ENCODE measurements around the gene SPINK14.

Gene SPINK14, protein sequence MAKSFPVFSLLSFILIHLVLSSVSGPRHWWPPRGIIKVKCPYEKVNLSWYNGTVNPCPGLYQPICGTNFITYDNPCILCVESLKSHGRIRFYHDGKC

DNA sequence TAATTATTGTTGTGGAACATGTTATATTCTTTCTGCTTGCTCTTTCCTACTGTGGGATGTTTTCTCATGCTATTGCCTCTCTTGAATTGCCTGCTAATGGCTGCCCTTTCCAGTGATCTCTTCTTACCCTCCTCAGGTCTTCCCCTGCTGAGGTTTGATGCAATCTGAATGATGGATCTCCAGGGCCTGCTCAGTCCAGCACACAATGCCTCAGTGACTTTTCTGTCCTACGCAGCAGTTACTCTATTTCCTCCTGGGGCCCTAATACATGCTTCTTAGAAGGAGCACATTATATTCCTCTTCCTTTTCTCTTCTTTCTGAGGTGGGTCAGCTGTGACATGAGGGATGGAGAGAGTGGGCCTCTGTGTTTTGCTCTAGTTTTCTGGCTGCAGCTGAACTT lies at the start of gene SPINK14:
SPINK14 (plus strand) TSS at position 301 of the 400 bp plus-strand sequence. CDS start 1,187 bp downstream, outside the sequence.
- peaks cover 4% of the 10 kb centered on the region for H3K4me1 ChIP-seq (ENCODE audit: control insufficient read depth, insufficient read depth, low read length)
- H3K4me3 ChIP-seq (ENCODE audit: low read length): no peak within 1 kb of the TSS
- no peak within 1 kb of the TSS for H3K9ac ChIP-seq (ENCODE audit: low read length)
- H3K9me3 ChIP-seq (ENCODE audit: control insufficient read depth, low read length): no peaks in the 10 kb centered on the region
- no peaks in the 10 kb centered on the region for H3K36me3 ChIP-seq (ENCODE audit: control insufficient read depth, insufficient read depth, low read length)
- H3K27me3 ChIP-seq (ENCODE audit: control insufficient read depth, insufficient read depth, low read length): no peaks in the 10 kb centered on the region

DNA sequence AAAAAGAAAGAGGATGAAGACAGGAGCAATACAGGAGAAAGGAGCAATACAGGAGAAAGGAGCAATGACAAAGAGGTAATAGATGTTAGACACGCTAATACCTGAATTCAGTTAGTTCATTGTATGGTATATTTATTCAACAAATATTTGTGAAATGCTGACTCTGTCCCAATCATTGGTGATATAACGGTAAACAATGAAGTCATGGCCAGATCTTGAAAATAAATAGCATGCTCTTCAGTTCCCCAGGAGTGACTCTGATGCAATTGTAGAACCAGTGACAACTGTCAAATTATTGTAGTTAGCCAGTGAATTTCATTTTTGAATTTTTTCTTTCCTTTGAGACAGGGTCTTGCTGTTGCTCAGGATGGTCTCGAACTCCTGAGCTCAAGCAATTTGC lies 48.0 kb upstream of the SPINK14 start:
- Histone ChIP-seq H3K4me1 (ENCODE audit: control insufficient read depth, insufficient read depth, low read length) (no peaks in the 10 kb centered on the region), H3K27me3 (ENCODE audit: control insufficient read depth, insufficient read depth, low read length) (no peaks in the 10 kb centered on the region), H3K4me3 (ENCODE audit: low read length) (no peak overlapping the region), H3K9ac (ENCODE audit: low read length) (no peak overlapping the region), H3K36me3 (ENCODE audit: control insufficient read depth, insufficient read depth, low read length) (no peaks in the 10 kb centered on the region), H3K9me3 (ENCODE audit: control insufficient read depth, low read length) (no peaks in the 10 kb centered on the region)

DNA sequence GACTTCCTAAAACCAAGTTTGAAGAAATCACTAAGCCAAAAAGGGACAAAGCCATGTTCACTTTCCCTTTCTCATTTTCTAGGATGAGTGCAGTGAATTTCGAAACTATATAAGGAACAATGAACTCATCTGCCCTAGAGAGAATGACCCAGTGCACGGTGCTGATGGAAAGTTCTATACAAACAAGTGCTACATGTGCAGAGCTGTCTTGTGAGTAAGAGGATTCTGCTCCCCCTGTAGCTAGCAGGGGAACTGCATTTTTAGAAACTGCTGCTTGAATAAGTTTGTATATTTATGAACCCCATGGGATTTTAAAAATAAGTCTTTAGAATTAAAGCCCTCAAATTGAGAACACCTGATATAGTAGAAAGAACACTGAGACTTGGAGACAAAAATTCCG lies 42.7 kb upstream of the SPINK14 start:
- H3K9ac ChIP-seq (ENCODE audit: low read length): no peak overlapping the region
- H3K9me3 ChIP-seq (ENCODE audit: control insufficient read depth, low read length): no peaks in the 10 kb centered on the region
- no peak overlapping the region for H3K4me3 ChIP-seq (ENCODE audit: low read length)

DNA sequence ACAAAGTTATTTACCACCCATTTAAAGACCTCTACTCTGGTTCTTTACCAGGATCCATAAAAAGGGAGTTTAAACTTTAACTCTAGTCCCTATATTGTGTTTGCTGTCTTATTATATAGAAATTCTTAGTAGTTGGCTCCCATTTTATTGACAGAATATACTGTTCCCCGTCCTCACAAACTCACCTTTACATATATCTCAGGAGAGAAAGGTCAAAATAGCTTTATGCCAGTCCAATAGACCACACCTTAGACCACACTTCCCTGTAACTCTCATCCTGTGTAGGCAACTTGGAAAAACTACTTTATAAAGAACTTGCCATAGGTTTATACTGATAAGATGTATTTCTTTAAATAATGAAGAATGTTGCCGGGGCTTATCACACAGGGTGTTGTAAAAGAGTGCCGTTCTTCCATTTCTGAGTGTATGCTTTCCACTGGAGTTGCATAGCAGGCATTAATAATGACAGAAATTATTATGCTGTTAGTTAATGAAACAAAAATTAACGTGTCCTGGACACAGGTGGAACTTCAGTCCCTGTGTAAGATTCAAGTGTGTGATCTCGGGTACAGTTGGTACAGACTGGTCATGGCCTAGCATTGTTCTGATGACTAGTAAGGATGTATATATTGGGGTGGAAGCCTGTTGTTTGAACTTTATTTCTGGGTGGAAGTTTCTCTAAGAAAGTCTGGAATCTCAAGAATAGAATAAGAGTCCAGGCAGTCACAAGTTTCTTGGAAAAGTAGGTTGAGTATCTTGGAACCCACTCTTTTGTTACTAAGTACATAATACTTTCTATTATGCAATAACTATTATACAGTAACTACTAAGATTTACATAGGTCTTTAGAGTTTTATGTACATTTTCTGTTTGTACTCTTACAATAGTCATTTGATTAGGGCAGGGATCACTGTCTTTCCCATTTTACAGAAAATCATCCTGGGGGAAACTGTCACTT lies 33.0 kb upstream of the SPINK14 start:
- no peak overlapping the region for H3K4me3 ChIP-seq (ENCODE audit: low read length)
- H3K4me1 ChIP-seq (ENCODE audit: control insufficient read depth, insufficient read depth, low read length): peaks cover 13% of the 10 kb centered on the region
- H3K27me3 ChIP-seq (ENCODE audit: control insufficient read depth, insufficient read depth, low read length): no peaks in the 10 kb centered on the region
- H3K9ac ChIP-seq (ENCODE audit: low read length): no peak overlapping the region
- no peaks in the 10 kb centered on the region for H3K36me3 ChIP-seq (ENCODE audit: control insufficient read depth, insufficient read depth, low read length)
- no peaks in the 10 kb centered on the region for H3K9me3 ChIP-seq (ENCODE audit: control insufficient read depth, low read length)

More for the DNA sequence above, 42.7 kb upstream of the SPINK14 start:
- Histone ChIP-seq H3K36me3 (ENCODE audit: control insufficient read depth, insufficient read depth, low read length) (no peaks in the 10 kb centered on the region), H3K4me1 (ENCODE audit: control insufficient read depth, insufficient read depth, low read length) (no peaks in the 10 kb centered on the region), H3K27me3 (ENCODE audit: control insufficient read depth, insufficient read depth, low read length) (no peaks in the 10 kb centered on the region)

DNA sequence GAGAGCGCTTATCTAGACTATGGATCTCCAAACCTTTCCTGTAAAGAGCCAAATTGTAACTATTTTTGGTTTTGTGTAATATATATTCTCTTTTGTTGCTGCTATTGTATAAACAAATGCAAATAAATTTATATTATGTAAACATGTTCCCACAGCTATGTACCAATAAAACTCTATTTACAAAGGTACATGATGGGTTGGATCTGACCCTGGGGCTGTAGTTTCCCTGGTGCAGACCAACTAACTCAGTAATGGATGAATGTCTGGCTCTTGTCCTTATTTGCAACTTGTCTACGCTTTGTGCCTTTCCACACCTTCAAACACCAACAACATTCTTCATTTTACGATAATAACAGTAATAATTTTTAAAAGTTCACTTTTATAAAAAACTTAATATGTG lies 27.5 kb upstream of the SPINK14 start:
- Histone ChIP-seq H3K9ac (ENCODE audit: low read length) (no peak overlapping the region), H3K36me3 (ENCODE audit: control insufficient read depth, insufficient read depth, low read length) (no peaks in the 10 kb centered on the region), H3K27me3 (ENCODE audit: control insufficient read depth, insufficient read depth, low read length) (no peaks in the 10 kb centered on the region), H3K4me3 (ENCODE audit: low read length) (no peak overlapping the region), H3K4me1 (ENCODE audit: control insufficient read depth, insufficient read depth, low read length) (peaks cover 11% of the 10 kb centered on the region), H3K9me3 (ENCODE audit: control insufficient read depth, low read length) (no peaks in the 10 kb centered on the region)

DNA sequence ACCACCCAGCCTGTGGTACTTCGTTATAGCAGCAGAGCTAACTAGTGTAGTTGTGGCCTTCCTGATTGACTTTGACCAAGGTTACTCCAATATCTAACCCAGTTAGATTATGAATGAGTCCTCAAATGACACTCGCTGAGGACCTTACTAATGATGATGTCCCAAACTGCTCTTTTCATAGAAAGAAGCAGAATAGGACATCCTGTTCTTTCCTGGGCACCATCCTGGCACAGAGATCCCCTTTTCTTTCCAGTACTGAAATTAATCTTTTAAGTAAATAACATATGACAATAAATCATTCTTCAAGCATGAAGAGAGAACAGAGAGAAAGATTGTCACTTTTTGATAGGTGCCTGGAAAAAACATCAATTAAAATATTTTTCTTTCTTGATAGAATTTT lies 26.7 kb upstream of the SPINK14 start:
- H3K9ac ChIP-seq (ENCODE audit: low read length): no peak overlapping the region
- H3K4me3 ChIP-seq (ENCODE audit: low read length): no peak overlapping the region
- H3K36me3 ChIP-seq (ENCODE audit: control insufficient read depth, insufficient read depth, low read length): no peaks in the 10 kb centered on the region
- H3K9me3 ChIP-seq (ENCODE audit: control insufficient read depth, low read length): no peaks in the 10 kb centered on the region
- peaks cover 18% of the 10 kb centered on the region for H3K4me1 ChIP-seq (ENCODE audit: control insufficient read depth, insufficient read depth, low read length)
- H3K27me3 ChIP-seq (ENCODE audit: control insufficient read depth, insufficient read depth, low read length): no peaks in the 10 kb centered on the region

DNA sequence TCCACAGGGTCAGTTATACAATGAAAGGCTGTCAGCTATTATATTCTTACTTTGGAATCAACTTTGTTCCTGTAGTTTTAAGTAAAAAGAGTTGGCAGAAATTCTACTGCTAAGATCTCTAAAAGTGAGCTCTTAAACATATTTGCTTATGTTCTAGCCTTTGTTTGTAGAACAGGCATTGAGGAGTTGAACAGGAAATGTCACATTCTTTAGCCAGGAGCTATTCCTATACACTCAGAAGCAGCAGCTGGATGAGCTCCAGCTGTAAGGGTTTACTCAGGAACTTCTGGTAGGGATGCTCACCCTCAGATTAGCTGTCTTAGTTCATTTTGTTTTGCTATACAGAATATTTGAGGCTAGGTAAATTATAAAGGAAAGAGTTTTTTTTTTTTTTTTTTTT lies 22.4 kb upstream of the SPINK14 start:
- Histone ChIP-seq H3K27me3 (ENCODE audit: control insufficient read depth, insufficient read depth, low read length) (no peaks in the 10 kb centered on the region), H3K4me3 (ENCODE audit: low read length) (no peak overlapping the region), H3K36me3 (ENCODE audit: control insufficient read depth, insufficient read depth, low read length) (no peaks in the 10 kb centered on the region), H3K9me3 (ENCODE audit: control insufficient read depth, low read length) (no peaks in the 10 kb centered on the region), H3K9ac (ENCODE audit: low read length) (no peak overlapping the region), H3K4me1 (ENCODE audit: control insufficient read depth, insufficient read depth, low read length) (peaks cover 33% of the 10 kb centered on the region)

DNA sequence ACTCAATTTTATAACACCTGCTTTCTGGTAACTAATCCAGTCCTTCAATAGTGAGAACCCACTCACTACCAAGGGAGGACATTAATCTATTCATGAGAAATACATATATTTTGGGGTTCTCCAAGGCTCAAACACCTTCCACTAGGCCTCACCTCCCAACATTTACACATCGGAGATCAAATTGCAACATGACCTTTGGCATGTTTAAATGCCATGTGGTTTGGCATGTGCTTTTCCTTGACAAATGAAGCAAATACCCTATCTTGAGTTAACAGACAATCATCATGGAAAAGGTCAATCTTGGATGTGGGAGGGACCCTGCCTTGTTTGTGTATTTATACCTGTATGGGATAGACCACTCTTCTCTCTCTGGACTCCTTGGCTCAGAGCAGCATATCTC lies 21.9 kb upstream of the SPINK14 start:
- no peaks in the 10 kb centered on the region for H3K9me3 ChIP-seq (ENCODE audit: control insufficient read depth, low read length)
- peaks cover 33% of the 10 kb centered on the region for H3K4me1 ChIP-seq (ENCODE audit: control insufficient read depth, insufficient read depth, low read length)
- no peaks in the 10 kb centered on the region for H3K27me3 ChIP-seq (ENCODE audit: control insufficient read depth, insufficient read depth, low read length)
- H3K36me3 ChIP-seq (ENCODE audit: control insufficient read depth, insufficient read depth, low read length): no peaks in the 10 kb centered on the region
- no peak overlapping the region for H3K4me3 ChIP-seq (ENCODE audit: low read length)
- H3K9ac ChIP-seq (ENCODE audit: low read length): no peak overlapping the region

DNA sequence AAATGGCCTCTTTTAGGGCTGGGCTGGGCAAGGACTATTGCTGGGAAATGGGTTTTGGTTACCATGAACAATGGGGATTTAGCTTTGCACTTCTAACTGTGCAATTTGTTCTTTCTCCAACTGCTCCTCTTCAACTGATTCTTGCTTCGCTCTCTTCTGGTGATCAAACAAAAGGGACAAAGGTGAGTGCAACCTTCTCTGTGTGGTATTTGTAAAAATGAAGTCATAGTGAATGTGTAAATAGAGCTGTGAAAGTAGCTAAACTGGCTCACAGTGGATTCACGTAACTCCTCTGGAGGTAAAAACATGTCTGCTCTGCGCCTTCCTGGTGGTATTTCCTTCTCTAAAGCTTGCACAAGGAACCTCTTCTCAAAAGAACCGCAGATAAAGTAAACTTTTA lies 20.9 kb upstream of the SPINK14 start:
- Histone ChIP-seq H3K9ac (ENCODE audit: low read length) (peak overlapping the region; percentile 61), H3K4me3 (ENCODE audit: low read length) (peak overlapping the region; percentile 12), H3K27me3 (ENCODE audit: control insufficient read depth, insufficient read depth, low read length) (no peaks in the 10 kb centered on the region), H3K4me1 (ENCODE audit: control insufficient read depth, insufficient read depth, low read length) (peaks cover 33% of the 10 kb centered on the region), H3K36me3 (ENCODE audit: control insufficient read depth, insufficient read depth, low read length) (no peaks in the 10 kb centered on the region), H3K9me3 (ENCODE audit: control insufficient read depth, low read length) (no peaks in the 10 kb centered on the region)

DNA sequence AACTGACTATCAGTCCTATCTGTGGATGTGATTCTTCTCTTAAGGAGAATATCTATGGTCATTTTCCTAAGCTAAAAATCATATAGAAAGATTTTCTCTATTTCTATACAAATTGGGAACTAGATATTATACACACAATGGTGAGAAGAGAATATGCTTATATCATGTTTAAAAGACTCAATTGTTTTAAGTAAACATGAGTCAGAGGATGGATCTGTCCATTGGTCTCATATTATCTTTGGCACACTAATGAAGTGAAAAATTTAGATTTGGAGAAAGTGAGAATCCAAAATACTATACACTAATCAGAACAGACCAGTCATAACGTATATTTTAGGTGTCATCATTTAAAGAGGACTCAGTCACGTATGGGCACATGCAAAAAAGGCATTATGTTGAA lies 16.5 kb upstream of the SPINK14 start:
- Histone ChIP-seq H3K9me3 (ENCODE audit: control insufficient read depth, low read length) (no peaks in the 10 kb centered on the region), H3K27me3 (ENCODE audit: control insufficient read depth, insufficient read depth, low read length) (no peaks in the 10 kb centered on the region), H3K4me1 (ENCODE audit: control insufficient read depth, insufficient read depth, low read length) (peaks cover 12% of the 10 kb centered on the region), H3K4me3 (ENCODE audit: low read length) (no peak overlapping the region), H3K9ac (ENCODE audit: low read length) (no peak overlapping the region), H3K36me3 (ENCODE audit: control insufficient read depth, insufficient read depth, low read length) (no peaks in the 10 kb centered on the region)

DNA sequence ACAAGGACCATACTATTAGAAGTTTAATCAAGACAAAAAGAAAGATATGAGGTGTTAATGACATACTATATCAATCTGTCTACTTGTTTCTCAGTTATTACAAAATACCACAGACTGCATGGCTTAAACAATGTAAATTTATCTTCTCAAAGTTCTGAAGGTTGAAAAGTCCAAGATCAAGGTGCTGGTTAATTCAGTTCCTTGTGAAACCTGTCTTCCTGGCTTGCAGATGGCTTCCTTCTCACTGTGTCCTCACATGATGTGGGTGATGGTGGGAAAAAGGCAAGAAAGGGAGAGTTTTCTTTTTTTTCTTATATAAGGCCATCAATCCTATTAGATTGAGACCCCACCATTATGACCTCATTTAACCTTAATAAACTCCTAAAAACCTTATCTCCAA lies 15.6 kb upstream of the SPINK14 start:
- H3K36me3 ChIP-seq (ENCODE audit: control insufficient read depth, insufficient read depth, low read length): no peaks in the 10 kb centered on the region
- H3K4me3 ChIP-seq (ENCODE audit: low read length): no peak overlapping the region
- no peak overlapping the region for H3K9ac ChIP-seq (ENCODE audit: low read length)
- H3K9me3 ChIP-seq (ENCODE audit: control insufficient read depth, low read length): no peaks in the 10 kb centered on the region
- H3K4me1 ChIP-seq (ENCODE audit: control insufficient read depth, insufficient read depth, low read length): peaks cover 5% of the 10 kb centered on the region
- no peaks in the 10 kb centered on the region for H3K27me3 ChIP-seq (ENCODE audit: control insufficient read depth, insufficient read depth, low read length)

DNA sequence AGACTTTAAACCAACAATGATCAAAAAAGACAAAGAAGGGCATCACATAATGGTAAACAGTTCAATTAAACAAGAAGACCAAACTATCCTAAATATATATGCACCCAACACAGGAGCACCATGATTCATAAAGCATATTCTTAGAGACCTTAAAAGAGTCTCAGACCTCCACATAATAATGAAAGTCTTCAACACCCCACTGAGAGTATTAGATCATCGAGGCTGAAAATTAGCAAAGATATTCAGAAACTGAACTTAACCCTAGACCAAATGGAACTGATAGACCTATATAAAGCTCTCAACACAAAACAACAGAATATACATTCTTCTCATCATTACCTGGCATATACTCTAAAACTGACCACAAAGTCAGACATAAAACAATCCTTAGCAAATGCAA lies 11.7 kb upstream of the SPINK14 start:
- H3K9me3 ChIP-seq (ENCODE audit: control insufficient read depth, low read length): no peaks in the 10 kb centered on the region
- H3K4me1 ChIP-seq (ENCODE audit: control insufficient read depth, insufficient read depth, low read length): no peaks in the 10 kb centered on the region
- H3K4me3 ChIP-seq (ENCODE audit: low read length): no peak overlapping the region
- H3K27me3 ChIP-seq (ENCODE audit: control insufficient read depth, insufficient read depth, low read length): no peaks in the 10 kb centered on the region
- H3K36me3 ChIP-seq (ENCODE audit: control insufficient read depth, insufficient read depth, low read length): no peaks in the 10 kb centered on the region
- no peak overlapping the region for H3K9ac ChIP-seq (ENCODE audit: low read length)

Measured in mucosa of stomach (tissue), 1 donor.